HG03095 (cell line): ENCODE measurements around the gene ADARB2.

Experiments used
- ATAC-seq: cut with Tn5 transposase; IDR thresholded peaks from one replicate; pipeline ENCODE4 v1.9.1; 2021; ENCODE audit warnings: moderate library complexity; ENCODE audit not compliant: unreplicated experiment

The ADARB2 gene

GRCh38 chr10:1598393-1599153, 138.8 kb downstream of the ADARB2 start:
- no peak for ATAC-seq

GRCh38 chr10:1597370-1598146, 139.8 kb downstream of the ADARB2 start:
- ATAC-seq: no peak

GRCh38 chr10:1596482-1597099, 140.7 kb downstream of the ADARB2 start:
- ATAC-seq: no peak

GRCh38 chr10:1595726-1596125, 141.6 kb downstream of the ADARB2 start:
- ATAC-seq: no peak

- ATAC-seq: no peak
Measured at GRCh38 chr10:1595242-1595600, 142.1 kb downstream of the ADARB2 start.

- no peak for ATAC-seq
Measured at GRCh38 chr10:1594372-1595241, 142.7 kb downstream of the ADARB2 start.

- no peak for ATAC-seq
Measured at GRCh38 chr10:1591742-1592141, 145.6 kb downstream of the ADARB2 start.

GRCh38 chr10:1591045-1591444, 146.3 kb downstream of the ADARB2 start:
- no peak for ATAC-seq

GRCh38 chr10:1589257-1589656, 148.1 kb downstream of the ADARB2 start:
- no peak for ATAC-seq

GRCh38 chr10:1582739-1583138, 154.6 kb downstream of the ADARB2 start:
- no peak for ATAC-seq

GRCh38 chr10:1581189-1581588, 156.1 kb downstream of the ADARB2 start:
- no peak for ATAC-seq

- ATAC-seq: no peak
Measured at GRCh38 chr10:1579671-1580070, 157.7 kb downstream of the ADARB2 start.

GRCh38 chr10:1579141-1579491, 158.2 kb downstream of the ADARB2 start:
- ATAC-seq: no peak

- ATAC-seq: no peak
Measured at GRCh38 chr10:1578392-1579140, 158.8 kb downstream of the ADARB2 start.

GRCh38 chr10:1577945-1578344, 159.4 kb downstream of the ADARB2 start:
- no peak for ATAC-seq

GRCh38 chr10:1577373-1577770, 160.0 kb downstream of the ADARB2 start:
- ATAC-seq: no peak

- ATAC-seq: no peak
Measured at GRCh38 chr10:1576467-1577372, 160.6 kb downstream of the ADARB2 start.

GRCh38 chr10:1575481-1576244, 161.7 kb downstream of the ADARB2 start:
- no peak for ATAC-seq

GRCh38 chr10:1574719-1575118, 162.6 kb downstream of the ADARB2 start:
- ATAC-seq: no peak
